ENCODE measurements around the gene GARIN5A.

GARIN5A gene

GRCh38 chr19:50501568-50502475 is 25.2 kb upstream of the GARIN5A start:
- Histone ChIP-seq H3K9ac (ENCODE audit: low read length) (no peak overlapping the region), H3K36me3 (ENCODE audit: control insufficient read depth, insufficient read depth, low read length) (no peaks in the 10 kb centered on the region), H3K27me3 (ENCODE audit: control insufficient read depth, insufficient read depth, low read length) (peaks cover 5% of the 10 kb centered on the region), H3K9me3 (ENCODE audit: control insufficient read depth, low read length) (no peaks in the 10 kb centered on the region), H3K4me3 (ENCODE audit: low read length) (no peak overlapping the region), H3K4me1 (ENCODE audit: control insufficient read depth, insufficient read depth, low read length) (no peaks in the 10 kb centered on the region)

- Histone ChIP-seq H3K9ac (ENCODE audit: low read length) (no peak overlapping the region), H3K4me3 (ENCODE audit: low read length) (no peak overlapping the region), H3K27me3 (ENCODE audit: control insufficient read depth, insufficient read depth, low read length) (peaks cover 9% of the 10 kb centered on the region), H3K9me3 (ENCODE audit: control insufficient read depth, low read length) (no peaks in the 10 kb centered on the region), H3K4me1 (ENCODE audit: control insufficient read depth, insufficient read depth, low read length) (peaks cover 1% of the 10 kb centered on the region), H3K36me3 (ENCODE audit: control insufficient read depth, insufficient read depth, low read length) (no peaks in the 10 kb centered on the region)
Measured at GRCh38 chr19:50501186-50501567, 24.5 kb upstream of the GARIN5A start.

GRCh38 chr19:50500753-50501151 is 24.1 kb upstream of the GARIN5A start:
- H3K4me3 ChIP-seq (ENCODE audit: low read length) = no peak overlapping the region

GRCh38 chr19:50500060-50500752 is 23.6 kb upstream of the GARIN5A start:
- H3K9me3 ChIP-seq (ENCODE audit: control insufficient read depth, low read length) = no peaks in the 10 kb centered on the region

More at GRCh38 chr19:50500753-50501151, 24.1 kb upstream of the GARIN5A start:
- H3K9ac ChIP-seq (ENCODE audit: low read length) = no peak overlapping the region
- no peaks in the 10 kb centered on the region for H3K9me3 ChIP-seq (ENCODE audit: control insufficient read depth, low read length)
- H3K4me1 ChIP-seq (ENCODE audit: control insufficient read depth, insufficient read depth, low read length) = peaks cover 3% of the 10 kb centered on the region
- no peaks in the 10 kb centered on the region for H3K36me3 ChIP-seq (ENCODE audit: control insufficient read depth, insufficient read depth, low read length)
- peaks cover 9% of the 10 kb centered on the region for H3K27me3 ChIP-seq (ENCODE audit: control insufficient read depth, insufficient read depth, low read length)

GRCh38 chr19:50498219-50499056 is 21.8 kb upstream of the GARIN5A start:
- Histone ChIP-seq H3K9me3 (ENCODE audit: control insufficient read depth, low read length) (no peaks in the 10 kb centered on the region), H3K4me3 (ENCODE audit: low read length) (no peak overlapping the region), H3K27me3 (ENCODE audit: control insufficient read depth, insufficient read depth, low read length) (peaks cover 9% of the 10 kb centered on the region), H3K9ac (ENCODE audit: low read length) (no peak overlapping the region), H3K4me1 (ENCODE audit: control insufficient read depth, insufficient read depth, low read length) (peaks cover 3% of the 10 kb centered on the region), H3K36me3 (ENCODE audit: control insufficient read depth, insufficient read depth, low read length) (no peaks in the 10 kb centered on the region)

More at GRCh38 chr19:50500060-50500752, 23.6 kb upstream of the GARIN5A start:
- Histone ChIP-seq H3K4me1 (ENCODE audit: control insufficient read depth, insufficient read depth, low read length) (peaks cover 3% of the 10 kb centered on the region), H3K36me3 (ENCODE audit: control insufficient read depth, insufficient read depth, low read length) (no peaks in the 10 kb centered on the region), H3K27me3 (ENCODE audit: control insufficient read depth, insufficient read depth, low read length) (peaks cover 9% of the 10 kb centered on the region), H3K9ac (ENCODE audit: low read length) (no peak overlapping the region), H3K4me3 (ENCODE audit: low read length) (no peak overlapping the region)

GRCh38 chr19:50497022-50497405 is 20.4 kb upstream of the GARIN5A start:
- no peak overlapping the region for H3K4me3 ChIP-seq (ENCODE audit: low read length)
- H3K9ac ChIP-seq (ENCODE audit: low read length) = peak overlapping the region; percentile 7
- H3K36me3 ChIP-seq (ENCODE audit: control insufficient read depth, insufficient read depth, low read length) = no peaks in the 10 kb centered on the region
- no peaks in the 10 kb centered on the region for H3K9me3 ChIP-seq (ENCODE audit: control insufficient read depth, low read length)
- peaks cover 13% of the 10 kb centered on the region for H3K27me3 ChIP-seq (ENCODE audit: control insufficient read depth, insufficient read depth, low read length)
- peaks cover 3% of the 10 kb centered on the region for H3K4me1 ChIP-seq (ENCODE audit: control insufficient read depth, insufficient read depth, low read length)

GRCh38 chr19:50496189-50497021 is 19.8 kb upstream of the GARIN5A start:
- Histone ChIP-seq H3K27me3 (ENCODE audit: control insufficient read depth, insufficient read depth, low read length) (peaks cover 15% of the 10 kb centered on the region), H3K9ac (ENCODE audit: low read length) (peak overlapping the region; percentile 7), H3K4me3 (ENCODE audit: low read length) (no peak overlapping the region), H3K9me3 (ENCODE audit: control insufficient read depth, low read length) (no peaks in the 10 kb centered on the region), H3K36me3 (ENCODE audit: control insufficient read depth, insufficient read depth, low read length) (no peaks in the 10 kb centered on the region), H3K4me1 (ENCODE audit: control insufficient read depth, insufficient read depth, low read length) (peaks cover 3% of the 10 kb centered on the region)

- Histone ChIP-seq H3K27me3 (ENCODE audit: control insufficient read depth, insufficient read depth, low read length) (peaks cover 15% of the 10 kb centered on the region), H3K9me3 (ENCODE audit: control insufficient read depth, low read length) (no peaks in the 10 kb centered on the region), H3K9ac (ENCODE audit: low read length) (no peak overlapping the region), H3K4me3 (ENCODE audit: low read length) (no peak overlapping the region), H3K36me3 (ENCODE audit: control insufficient read depth, insufficient read depth, low read length) (no peaks in the 10 kb centered on the region), H3K4me1 (ENCODE audit: control insufficient read depth, insufficient read depth, low read length) (peaks cover 3% of the 10 kb centered on the region)
Measured at GRCh38 chr19:50495020-50495531, 18.4 kb upstream of the GARIN5A start.

GRCh38 chr19:50494186-50495019 is 17.8 kb upstream of the GARIN5A start:
- Histone ChIP-seq H3K4me1 (ENCODE audit: control insufficient read depth, insufficient read depth, low read length) (peaks cover 3% of the 10 kb centered on the region), H3K9ac (ENCODE audit: low read length) (no peak overlapping the region)

GRCh38 chr19:50493171-50493570 is 16.5 kb upstream of the GARIN5A start:
- Histone ChIP-seq H3K9me3 (ENCODE audit: control insufficient read depth, low read length) (no peaks in the 10 kb centered on the region), H3K4me1 (ENCODE audit: control insufficient read depth, insufficient read depth, low read length) (peaks cover 3% of the 10 kb centered on the region), H3K4me3 (ENCODE audit: low read length) (no peak overlapping the region), H3K27me3 (ENCODE audit: control insufficient read depth, insufficient read depth, low read length) (peaks cover 18% of the 10 kb centered on the region), H3K36me3 (ENCODE audit: control insufficient read depth, insufficient read depth, low read length) (no peaks in the 10 kb centered on the region), H3K9ac (ENCODE audit: low read length) (no peak overlapping the region)

More at GRCh38 chr19:50494186-50495019, 17.8 kb upstream of the GARIN5A start:
- Histone ChIP-seq H3K9me3 (ENCODE audit: control insufficient read depth, low read length) (no peaks in the 10 kb centered on the region), H3K36me3 (ENCODE audit: control insufficient read depth, insufficient read depth, low read length) (no peaks in the 10 kb centered on the region), H3K4me3 (ENCODE audit: low read length) (no peak overlapping the region), H3K27me3 (ENCODE audit: control insufficient read depth, insufficient read depth, low read length) (peaks cover 15% of the 10 kb centered on the region)

All from mucosa of stomach (tissue), 1 donor.